Panc1 (cell line): ENCODE data around the gene APOBR.

Experiments used
- POLR2AphosphoS5 ChIP-seq: IDR thresholded peaks from 2 replicates; pipeline ENCODE4 v1.6.1; 2012; ENCODE audit warnings: mild to moderate bottlenecking, low read depth, low read length, moderate library complexity
- TF ChIP-seq, protein P1 (sequence below): fragments of 450-650 bp; IDR thresholded peaks from 2 replicates; pipeline ENCODE4 v1.5.1; 2017; ENCODE audit warnings: mild to moderate bottlenecking

DNA sequence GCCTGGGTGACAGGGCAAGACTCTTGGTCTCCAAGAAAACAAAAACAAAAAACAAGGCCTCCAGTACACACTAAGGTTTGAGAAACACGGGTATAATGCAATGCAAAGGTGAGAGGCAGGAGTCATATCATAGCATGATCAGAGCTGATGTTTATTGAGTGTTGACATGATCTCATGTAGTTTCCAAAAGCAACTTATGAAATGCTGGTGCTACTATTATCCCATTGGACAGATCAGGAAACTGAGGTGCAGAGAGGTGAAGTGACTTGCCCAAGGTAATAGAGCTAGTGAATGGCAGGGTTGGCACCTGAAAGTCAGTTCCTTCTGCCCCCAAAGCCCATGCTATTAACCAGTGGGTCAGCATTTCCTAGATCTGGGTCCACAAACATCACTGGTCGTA lies 19.2 kb upstream of the APOBR start:
- TF ChIP-seq, protein P1, sequence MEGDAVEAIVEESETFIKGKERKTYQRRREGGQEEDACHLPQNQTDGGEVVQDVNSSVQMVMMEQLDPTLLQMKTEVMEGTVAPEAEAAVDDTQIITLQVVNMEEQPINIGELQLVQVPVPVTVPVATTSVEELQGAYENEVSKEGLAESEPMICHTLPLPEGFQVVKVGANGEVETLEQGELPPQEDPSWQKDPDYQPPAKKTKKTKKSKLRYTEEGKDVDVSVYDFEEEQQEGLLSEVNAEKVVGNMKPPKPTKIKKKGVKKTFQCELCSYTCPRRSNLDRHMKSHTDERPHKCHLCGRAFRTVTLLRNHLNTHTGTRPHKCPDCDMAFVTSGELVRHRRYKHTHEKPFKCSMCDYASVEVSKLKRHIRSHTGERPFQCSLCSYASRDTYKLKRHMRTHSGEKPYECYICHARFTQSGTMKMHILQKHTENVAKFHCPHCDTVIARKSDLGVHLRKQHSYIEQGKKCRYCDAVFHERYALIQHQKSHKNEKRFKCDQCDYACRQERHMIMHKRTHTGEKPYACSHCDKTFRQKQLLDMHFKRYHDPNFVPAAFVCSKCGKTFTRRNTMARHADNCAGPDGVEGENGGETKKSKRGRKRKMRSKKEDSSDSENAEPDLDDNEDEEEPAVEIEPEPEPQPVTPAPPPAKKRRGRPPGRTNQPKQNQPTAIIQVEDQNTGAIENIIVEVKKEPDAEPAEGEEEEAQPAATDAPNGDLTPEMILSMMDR, result no peak
- no peak for TF ChIP-seq POLR2AphosphoS5
